ENCODE data around the gene PPP1R3E. TPM values are rescaled to one million over a fixed set of nuclear protein-coding genes. Genes with fewer than 3 reads are reported as not detected.

PPP1R3E gene
- polyA plus RNA-seq, 3 donors = 0.81 to 16.7 (median 0.88) TPM

GRCh38 chr14:23277189-23277588, 25.5 kb downstream of the PPP1R3E start:
- Histone ChIP-seq H3K36me3 (replicated peaks in 1 of 2; ENCODE audit: control insufficient read depth in 1 of 2, insufficient read depth in 2 of 2, low read length in 2 of 2) (peaks cover 6 to 17% of the 10 kb centered on the region in 2 donors), H3K4me1 (ENCODE audit: control insufficient read depth in 1 of 2, insufficient read depth in 2 of 2, low read length in 2 of 2) (no peaks in the 10 kb centered on the region), H3K4me2 (replicated peaks; ENCODE audit: extremely low read depth, low read length, poor library complexity, severe bottlenecking) (no peak overlapping the region), H3K27me3 (ENCODE audit: control insufficient read depth in 2 of 2, insufficient read depth in 2 of 2, low read length in 2 of 2) (no peaks in the 10 kb centered on the region), H4K20me1 (ENCODE audit: insufficient read depth, low read length) (peaks cover 5% of the 10 kb centered on the region), H3K4me3 (replicated peaks in 1 of 3; ENCODE audit: low read depth in 2 of 3, low read length in 3 of 3) (no peak overlapping the region), H3K79me2 (ENCODE audit: insufficient read depth, low read length) (peaks cover under 1% of the 10 kb centered on the region), H3K9me3 (replicated peaks in 1 of 2; ENCODE audit: control insufficient read depth in 1 of 2, insufficient read depth in 1 of 2, low read length in 2 of 2) (no peaks in the 10 kb centered on the region), H3K27ac (ENCODE audit: low read depth in 1 of 2, low read length in 2 of 2) (no peak overlapping the region), H3K9ac (ENCODE audit: insufficient read depth, low read length, poor library complexity, severe bottlenecking) (no peak overlapping the region), H2AFZ (ENCODE audit: insufficient read depth, low read depth, low read length, poor library complexity, severe bottlenecking) (no peak overlapping the region)
- DNase-seq = no peak
- peaks cover 18 to 21% of the 10 kb centered on the region in 2 donors for H3K36me3 Mint-ChIP-seq
- H3K9me3 Mint-ChIP-seq = peaks cover 0 to 2% (median 0%) of the 10 kb centered on the region in 7 donors
- intact Hi-C loops (cut with micrococcal nuclease) = no loop called here
- no peak overlapping the region for H3K27ac Mint-ChIP-seq
- TF ChIP-seq CTCF (IDR thresholded peaks at IDR 0.05) = no peak
- no peak overlapping the region for H3K4me3 Mint-ChIP-seq
- peaks cover 0 to 3% (median 3%) of the 10 kb centered on the region in 3 donors for H3K27me3 Mint-ChIP-seq (ENCODE audit: low read depth in 3 of 3)
- H3K4me1 Mint-ChIP-seq = peaks cover 12% of the 10 kb centered on the region
- 100% methylated on average over 2 of the region's 3 CpGs for WGBS (ENCODE audit: insufficient coverage)

- H3K4me2 ChIP-seq (replicated peaks; ENCODE audit: extremely low read depth, low read length, poor library complexity, severe bottlenecking) = no peak overlapping the region
- no peaks in the 10 kb centered on the region for H3K79me2 ChIP-seq (ENCODE audit: insufficient read depth, low read length)
- H3K9ac ChIP-seq (ENCODE audit: insufficient read depth, low read length, poor library complexity, severe bottlenecking) = no peak overlapping the region
- no peaks in the 10 kb centered on the region for H3K4me1 ChIP-seq (ENCODE audit: control insufficient read depth in 1 of 2, insufficient read depth in 2 of 2, low read length in 2 of 2)
- H2AFZ ChIP-seq (ENCODE audit: insufficient read depth, low read depth, low read length, poor library complexity, severe bottlenecking) = no peak overlapping the region
- intact Hi-C loops (cut with micrococcal nuclease) = no loop called here
- 100% methylated on average over 1 of the region's 2 CpGs for WGBS (ENCODE audit: insufficient coverage)
- H3K36me3 Mint-ChIP-seq = peaks cover 18% of the 10 kb centered on the region in 2 donors
- H3K36me3 ChIP-seq (replicated peaks in 1 of 2; ENCODE audit: control insufficient read depth in 1 of 2, insufficient read depth in 2 of 2, low read length in 2 of 2) = peaks cover 3 to 15% of the 10 kb centered on the region in 2 donors
- no peak overlapping the region for H3K4me3 Mint-ChIP-seq
- H3K27ac Mint-ChIP-seq = peak overlapping the region in 3 of 7 donors; percentile 6 to 80 (median 10)
- H3K4me3 ChIP-seq (replicated peaks in 1 of 3; ENCODE audit: low read depth in 2 of 3, low read length in 3 of 3) = no peak overlapping the region
- DNase-seq = no peak
- no peaks in the 10 kb centered on the region for H3K27me3 ChIP-seq (ENCODE audit: control insufficient read depth in 2 of 2, insufficient read depth in 2 of 2, low read length in 2 of 2)
- peaks cover 12% of the 10 kb centered on the region for H3K4me1 Mint-ChIP-seq
- H4K20me1 ChIP-seq (ENCODE audit: insufficient read depth, low read length) = peaks cover 5% of the 10 kb centered on the region
- H3K9me3 ChIP-seq (replicated peaks in 1 of 2; ENCODE audit: control insufficient read depth in 1 of 2, insufficient read depth in 1 of 2, low read length in 2 of 2) = no peaks in the 10 kb centered on the region
- H3K27me3 Mint-ChIP-seq (ENCODE audit: low read depth in 3 of 3) = peaks cover 0 to 3% (median 3%) of the 10 kb centered on the region in 3 donors
- no peak for TF ChIP-seq CTCF (IDR thresholded peaks at IDR 0.05)
- no peak overlapping the region for H3K27ac ChIP-seq (ENCODE audit: low read depth in 1 of 2, low read length in 2 of 2)
- H3K9me3 Mint-ChIP-seq = peaks cover 0 to 3% (median 0%) of the 10 kb centered on the region in 7 donors
Observed at GRCh38 chr14:23275412-23275811, 27.2 kb downstream of the PPP1R3E start.

Measured in CD14-positive monocyte (primary cell).